ENCODE measurements around the gene SH3TC1. TPM values are rescaled to one million over a fixed set of nuclear protein-coding genes. Genes with fewer than 3 reads are reported as not detected.

The SH3TC1 gene
- polyA plus RNA-seq, 4 donors = 0.45 to 25.3 (median 6.3) TPM

GRCh38 chr4:8173492-8174242 lies 25.4 kb upstream of the SH3TC1 start:
- 65 to 73% (median 67%) methylated on average over 12 to 13 of the region's 13 CpGs for WGBS, 3 donors
- no peaks in the 10 kb centered on the region for H3K36me3 ChIP-seq (ENCODE audit: control insufficient read depth in 3 of 3, insufficient read depth in 2 of 3, low read depth in 1 of 3, low read length in 3 of 3)
- no peak for DNase-seq
- peaks cover 0 to 3% (median 0%) of the 10 kb centered on the region in 3 donors for H3K4me1 ChIP-seq (ENCODE audit: control insufficient read depth in 3 of 3, insufficient read depth in 2 of 3, low read depth in 1 of 3, low read length in 2 of 3)
- no peak overlapping the region for H3K27ac ChIP-seq (ENCODE audit: low read depth in 1 of 3, low read length in 2 of 3)
- no peak for FAIRE-seq
- H3K4me3 ChIP-seq (ENCODE audit: low read depth in 1 of 3, low read length in 3 of 3) = no peak overlapping the region
- peaks cover 0 to 2% (median 0%) of the 10 kb centered on the region in 3 donors for H3K27me3 ChIP-seq (ENCODE audit: control insufficient read depth in 3 of 3, insufficient read depth in 3 of 3, low read length in 3 of 3)
- peaks cover 0 to 3% of the 10 kb centered on the region in 2 donors for H3K9me3 ChIP-seq (ENCODE audit: control insufficient read depth in 2 of 2, insufficient read depth in 1 of 2, low read depth in 1 of 2, low read length in 1 of 2)

- Histone ChIP-seq H3K27ac (ENCODE audit: low read depth in 1 of 3, low read length in 2 of 3) (no peak overlapping the region), H3K36me3 (ENCODE audit: control insufficient read depth in 3 of 3, insufficient read depth in 2 of 3, low read depth in 1 of 3, low read length in 3 of 3) (no peaks in the 10 kb centered on the region), H3K4me1 (ENCODE audit: control insufficient read depth in 3 of 3, insufficient read depth in 2 of 3, low read depth in 1 of 3, low read length in 2 of 3) (peaks cover 0 to 3% (median 0%) of the 10 kb centered on the region in 3 donors), H3K4me3 (ENCODE audit: low read depth in 1 of 3, low read length in 3 of 3) (no peak overlapping the region), H3K9me3 (ENCODE audit: control insufficient read depth in 2 of 2, insufficient read depth in 1 of 2, low read depth in 1 of 2, low read length in 1 of 2) (no peaks in the 10 kb centered on the region), H3K27me3 (ENCODE audit: control insufficient read depth in 3 of 3, insufficient read depth in 3 of 3, low read length in 3 of 3) (peaks cover 0 to 2% (median 0%) of the 10 kb centered on the region in 3 donors)
- 84 to 91% (median 89%) methylated on average over 3 of the region's 3 CpGs for WGBS, 3 donors
- DNase-seq = no peak
- FAIRE-seq = no peak
Measured at GRCh38 chr4:8174970-8175369, 24.1 kb upstream of the SH3TC1 start.

GRCh38 chr4:8175686-8176085 lies 23.4 kb upstream of the SH3TC1 start:
- peaks cover 0 to 8% (median 0%) of the 10 kb centered on the region in 3 donors for H3K4me1 ChIP-seq (ENCODE audit: control insufficient read depth in 3 of 3, insufficient read depth in 2 of 3, low read depth in 1 of 3, low read length in 2 of 3)
- no peaks in the 10 kb centered on the region for H3K9me3 ChIP-seq (ENCODE audit: control insufficient read depth in 2 of 2, insufficient read depth in 1 of 2, low read depth in 1 of 2, low read length in 1 of 2)
- no peaks in the 10 kb centered on the region for H3K36me3 ChIP-seq (ENCODE audit: control insufficient read depth in 3 of 3, insufficient read depth in 2 of 3, low read depth in 1 of 3, low read length in 3 of 3)
- peaks cover 0 to 2% (median 0%) of the 10 kb centered on the region in 3 donors for H3K27me3 ChIP-seq (ENCODE audit: control insufficient read depth in 3 of 3, insufficient read depth in 3 of 3, low read length in 3 of 3)
- no peak for DNase-seq
- H3K4me3 ChIP-seq (ENCODE audit: low read depth in 1 of 3, low read length in 3 of 3) = no peak overlapping the region
- FAIRE-seq = no peak
- H3K27ac ChIP-seq (ENCODE audit: low read depth in 1 of 3, low read length in 2 of 3) = no peak overlapping the region
- WGBS, 3 donors = 64 to 74% (median 73%) methylated on average over 6 of the region's 6 CpGs

- FAIRE-seq (no peak), DNase-seq (peak; percentile 56 to 65)
- WGBS, 3 donors = 26 to 32% (median 26%) methylated on average over 17 of the region's 17 CpGs
- Histone ChIP-seq H3K36me3 (ENCODE audit: control insufficient read depth in 3 of 3, insufficient read depth in 2 of 3, low read depth in 1 of 3, low read length in 3 of 3) (no peaks in the 10 kb centered on the region), H3K27me3 (ENCODE audit: control insufficient read depth in 3 of 3, insufficient read depth in 3 of 3, low read length in 3 of 3) (peaks cover 0 to 2% (median 0%) of the 10 kb centered on the region in 3 donors), H3K27ac (ENCODE audit: low read depth in 1 of 3, low read length in 2 of 3) (no peak overlapping the region), H3K4me3 (ENCODE audit: low read depth in 1 of 3, low read length in 3 of 3) (no peak overlapping the region), H3K4me1 (ENCODE audit: control insufficient read depth in 3 of 3, insufficient read depth in 2 of 3, low read depth in 1 of 3, low read length in 2 of 3) (peaks cover 0 to 16% (median 0%) of the 10 kb centered on the region in 3 donors), H3K9me3 (ENCODE audit: control insufficient read depth in 2 of 2, insufficient read depth in 1 of 2, low read depth in 1 of 2, low read length in 1 of 2) (no peaks in the 10 kb centered on the region)
Measured at GRCh38 chr4:8176547-8177399, 22.3 kb upstream of the SH3TC1 start.

GRCh38 chr4:8177552-8177951 lies 21.5 kb upstream of the SH3TC1 start:
- H3K27ac ChIP-seq (ENCODE audit: low read depth in 1 of 3, low read length in 2 of 3) = no peak overlapping the region

GRCh38 chr4:8177956-8178355 lies 21.1 kb upstream of the SH3TC1 start:
- DNase-seq (no peak), FAIRE-seq (no peak)
- Histone ChIP-seq H3K9me3 (ENCODE audit: control insufficient read depth in 2 of 2, insufficient read depth in 1 of 2, low read depth in 1 of 2, low read length in 1 of 2) (no peaks in the 10 kb centered on the region), H3K27me3 (ENCODE audit: control insufficient read depth in 3 of 3, insufficient read depth in 3 of 3, low read length in 3 of 3) (no peaks in the 10 kb centered on the region), H3K27ac (ENCODE audit: low read depth in 1 of 3, low read length in 2 of 3) (no peak overlapping the region), H3K36me3 (ENCODE audit: control insufficient read depth in 3 of 3, insufficient read depth in 2 of 3, low read depth in 1 of 3, low read length in 3 of 3) (no peaks in the 10 kb centered on the region), H3K4me3 (ENCODE audit: low read depth in 1 of 3, low read length in 3 of 3) (no peak overlapping the region), H3K4me1 (ENCODE audit: control insufficient read depth in 3 of 3, insufficient read depth in 2 of 3, low read depth in 1 of 3, low read length in 2 of 3) (peaks cover 1 to 27% (median 3%) of the 10 kb centered on the region in 3 donors)
- WGBS, 3 donors = 89 to 91% (median 91%) methylated on average over 11 of the region's 11 CpGs

More at GRCh38 chr4:8177552-8177951, 21.5 kb upstream of the SH3TC1 start:
- 64 to 69% (median 64%) methylated on average over 6 of the region's 6 CpGs for WGBS, 3 donors
- FAIRE-seq = no peak
- no peaks in the 10 kb centered on the region for H3K27me3 ChIP-seq (ENCODE audit: control insufficient read depth in 3 of 3, insufficient read depth in 3 of 3, low read length in 3 of 3)
- no peaks in the 10 kb centered on the region for H3K36me3 ChIP-seq (ENCODE audit: control insufficient read depth in 3 of 3, insufficient read depth in 2 of 3, low read depth in 1 of 3, low read length in 3 of 3)
- no peak for DNase-seq
- H3K4me3 ChIP-seq (ENCODE audit: low read depth in 1 of 3, low read length in 3 of 3) = no peak overlapping the region
- H3K9me3 ChIP-seq (ENCODE audit: control insufficient read depth in 2 of 2, insufficient read depth in 1 of 2, low read depth in 1 of 2, low read length in 1 of 2) = no peaks in the 10 kb centered on the region
- H3K4me1 ChIP-seq (ENCODE audit: control insufficient read depth in 3 of 3, insufficient read depth in 2 of 3, low read depth in 1 of 3, low read length in 2 of 3) = peaks cover 0 to 23% (median 0%) of the 10 kb centered on the region in 3 donors

GRCh38 chr4:8179074-8179473 lies 20.0 kb upstream of the SH3TC1 start:
- H3K9me3 ChIP-seq (ENCODE audit: control insufficient read depth in 2 of 2, insufficient read depth in 1 of 2, low read depth in 1 of 2, low read length in 1 of 2) = no peaks in the 10 kb centered on the region
- H3K36me3 ChIP-seq (ENCODE audit: control insufficient read depth in 3 of 3, insufficient read depth in 2 of 3, low read depth in 1 of 3, low read length in 3 of 3) = no peaks in the 10 kb centered on the region
- DNase-seq = no peak
- H3K27me3 ChIP-seq (ENCODE audit: control insufficient read depth in 3 of 3, insufficient read depth in 3 of 3, low read length in 3 of 3) = no peaks in the 10 kb centered on the region
- H3K4me3 ChIP-seq (ENCODE audit: low read depth in 1 of 3, low read length in 3 of 3) = no peak overlapping the region
- peaks cover 3 to 30% (median 4%) of the 10 kb centered on the region in 3 donors for H3K4me1 ChIP-seq (ENCODE audit: control insufficient read depth in 3 of 3, insufficient read depth in 2 of 3, low read depth in 1 of 3, low read length in 2 of 3)
- WGBS, 3 donors = 75 to 88% (median 85%) methylated on average over 10 of the region's 10 CpGs
- H3K27ac ChIP-seq (ENCODE audit: low read depth in 1 of 3, low read length in 2 of 3) = no peak overlapping the region
- no peak for FAIRE-seq

GRCh38 chr4:8179771-8180170 lies 19.3 kb upstream of the SH3TC1 start:
- Histone ChIP-seq H3K27ac (ENCODE audit: low read depth in 1 of 3, low read length in 2 of 3) (no peak overlapping the region), H3K9me3 (ENCODE audit: control insufficient read depth in 2 of 2, insufficient read depth in 1 of 2, low read depth in 1 of 2, low read length in 1 of 2) (no peaks in the 10 kb centered on the region), H3K4me1 (ENCODE audit: control insufficient read depth in 3 of 3, insufficient read depth in 2 of 3, low read depth in 1 of 3, low read length in 2 of 3) (peaks cover 3 to 30% (median 4%) of the 10 kb centered on the region in 3 donors), H3K4me3 (ENCODE audit: low read depth in 1 of 3, low read length in 3 of 3) (no peak overlapping the region), H3K36me3 (ENCODE audit: control insufficient read depth in 3 of 3, insufficient read depth in 2 of 3, low read depth in 1 of 3, low read length in 3 of 3) (no peaks in the 10 kb centered on the region), H3K27me3 (ENCODE audit: control insufficient read depth in 3 of 3, insufficient read depth in 3 of 3, low read length in 3 of 3) (no peaks in the 10 kb centered on the region)
- WGBS, 3 donors = 78 to 83% (median 82%) methylated on average over 9 of the region's 9 CpGs
- FAIRE-seq = no peak
- DNase-seq = no peak
